ENCODE results near the gene VPS13C. TPM values are rescaled to one million over a fixed set of nuclear protein-coding genes. Genes with fewer than 3 reads are reported as not detected.

The VPS13C gene
- total RNA-seq, 1 donor from 2014 or later = 50.9 TPM

DNA sequence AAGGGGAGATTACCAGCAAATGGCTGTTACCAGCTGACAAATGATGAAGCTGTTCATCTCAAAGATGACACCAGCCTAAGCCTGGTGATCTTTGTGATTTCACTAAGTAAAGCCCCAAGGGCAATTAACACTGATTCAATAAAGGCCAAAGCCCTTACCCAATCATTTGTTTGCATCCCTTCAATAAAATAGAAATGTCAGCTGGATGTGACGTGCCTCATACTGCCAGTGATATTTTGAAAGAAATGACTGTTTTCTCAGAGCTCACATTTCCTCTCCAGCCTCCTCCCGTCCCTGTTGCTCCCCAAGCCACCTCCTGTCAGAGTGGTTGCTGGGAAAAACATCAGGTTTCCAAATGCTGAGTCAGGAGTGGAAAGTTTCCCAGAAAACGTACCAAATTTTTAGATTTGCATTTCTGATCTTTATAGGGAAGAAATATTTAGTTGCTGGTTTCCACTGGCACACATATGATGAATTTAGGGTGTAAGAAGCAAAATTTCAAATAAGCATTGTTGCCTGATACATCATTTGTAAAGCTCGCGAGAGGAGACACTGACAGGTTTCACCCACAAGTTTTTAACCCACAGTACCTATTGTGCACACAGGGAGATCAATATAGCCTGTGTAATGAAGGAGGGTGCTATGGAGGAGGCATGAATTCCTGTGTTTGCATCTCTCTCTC lies 27.6 kb upstream of the VPS13C start:
- H3K27ac Mint-ChIP-seq (ENCODE audit: unreplicated experiment) = no peak overlapping the region
- H3K36me3 Mint-ChIP-seq (ENCODE audit: low read depth, unreplicated experiment) = peaks cover 4% of the 10 kb centered on the region
- no peaks in the 10 kb centered on the region for H3K9me3 Mint-ChIP-seq (ENCODE audit: unreplicated experiment)
- peaks cover 13% of the 10 kb centered on the region for H3K4me1 Mint-ChIP-seq (ENCODE audit: unreplicated experiment)
- no peak overlapping the region for H3K4me3 Mint-ChIP-seq (ENCODE audit: unreplicated experiment)
- DNase-seq (ENCODE audit: low spot score) = no peak
- peaks cover 1% of the 10 kb centered on the region for H3K27me3 Mint-ChIP-seq (ENCODE audit: unreplicated experiment)
- TF ChIP-seq, protein P1, sequence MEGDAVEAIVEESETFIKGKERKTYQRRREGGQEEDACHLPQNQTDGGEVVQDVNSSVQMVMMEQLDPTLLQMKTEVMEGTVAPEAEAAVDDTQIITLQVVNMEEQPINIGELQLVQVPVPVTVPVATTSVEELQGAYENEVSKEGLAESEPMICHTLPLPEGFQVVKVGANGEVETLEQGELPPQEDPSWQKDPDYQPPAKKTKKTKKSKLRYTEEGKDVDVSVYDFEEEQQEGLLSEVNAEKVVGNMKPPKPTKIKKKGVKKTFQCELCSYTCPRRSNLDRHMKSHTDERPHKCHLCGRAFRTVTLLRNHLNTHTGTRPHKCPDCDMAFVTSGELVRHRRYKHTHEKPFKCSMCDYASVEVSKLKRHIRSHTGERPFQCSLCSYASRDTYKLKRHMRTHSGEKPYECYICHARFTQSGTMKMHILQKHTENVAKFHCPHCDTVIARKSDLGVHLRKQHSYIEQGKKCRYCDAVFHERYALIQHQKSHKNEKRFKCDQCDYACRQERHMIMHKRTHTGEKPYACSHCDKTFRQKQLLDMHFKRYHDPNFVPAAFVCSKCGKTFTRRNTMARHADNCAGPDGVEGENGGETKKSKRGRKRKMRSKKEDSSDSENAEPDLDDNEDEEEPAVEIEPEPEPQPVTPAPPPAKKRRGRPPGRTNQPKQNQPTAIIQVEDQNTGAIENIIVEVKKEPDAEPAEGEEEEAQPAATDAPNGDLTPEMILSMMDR (IDR thresholded peaks at IDR 0.05; ENCODE audit: unreplicated experiment) = no peak

DNA sequence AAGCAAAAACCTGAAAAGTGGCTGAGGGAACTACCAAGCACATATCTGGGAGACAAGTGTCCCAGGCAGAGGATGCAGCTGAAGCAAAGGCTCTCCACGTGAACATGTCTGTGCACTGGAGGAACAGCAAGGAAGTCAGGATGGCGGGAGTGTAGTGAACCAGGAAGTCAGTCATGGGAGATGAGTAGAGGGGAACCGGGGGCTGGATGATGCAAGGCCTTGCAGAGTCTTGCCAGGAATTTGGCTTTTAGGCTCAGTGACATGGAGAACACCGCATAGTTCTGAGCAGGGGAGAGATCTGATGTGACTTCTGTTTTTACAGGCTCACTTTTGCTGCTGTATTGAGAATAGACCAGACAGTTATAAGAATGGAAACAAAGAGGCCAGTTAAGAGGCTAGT lies 25.5 kb upstream of the VPS13C start:
- Mint-ChIP-seq H3K4me1 (ENCODE audit: unreplicated experiment) (peaks cover 13% of the 10 kb centered on the region), H3K36me3 (ENCODE audit: low read depth, unreplicated experiment) (peaks cover 4% of the 10 kb centered on the region), H3K27ac (ENCODE audit: unreplicated experiment) (no peak overlapping the region), H3K4me3 (ENCODE audit: unreplicated experiment) (no peak overlapping the region), H3K9me3 (ENCODE audit: unreplicated experiment) (no peaks in the 10 kb centered on the region), H3K27me3 (ENCODE audit: unreplicated experiment) (peaks cover 1% of the 10 kb centered on the region)
- DNase-seq (ENCODE audit: low spot score) = no peak
- TF ChIP-seq, protein P1 (IDR thresholded peaks at IDR 0.05; ENCODE audit: unreplicated experiment) = no peak

DNA sequence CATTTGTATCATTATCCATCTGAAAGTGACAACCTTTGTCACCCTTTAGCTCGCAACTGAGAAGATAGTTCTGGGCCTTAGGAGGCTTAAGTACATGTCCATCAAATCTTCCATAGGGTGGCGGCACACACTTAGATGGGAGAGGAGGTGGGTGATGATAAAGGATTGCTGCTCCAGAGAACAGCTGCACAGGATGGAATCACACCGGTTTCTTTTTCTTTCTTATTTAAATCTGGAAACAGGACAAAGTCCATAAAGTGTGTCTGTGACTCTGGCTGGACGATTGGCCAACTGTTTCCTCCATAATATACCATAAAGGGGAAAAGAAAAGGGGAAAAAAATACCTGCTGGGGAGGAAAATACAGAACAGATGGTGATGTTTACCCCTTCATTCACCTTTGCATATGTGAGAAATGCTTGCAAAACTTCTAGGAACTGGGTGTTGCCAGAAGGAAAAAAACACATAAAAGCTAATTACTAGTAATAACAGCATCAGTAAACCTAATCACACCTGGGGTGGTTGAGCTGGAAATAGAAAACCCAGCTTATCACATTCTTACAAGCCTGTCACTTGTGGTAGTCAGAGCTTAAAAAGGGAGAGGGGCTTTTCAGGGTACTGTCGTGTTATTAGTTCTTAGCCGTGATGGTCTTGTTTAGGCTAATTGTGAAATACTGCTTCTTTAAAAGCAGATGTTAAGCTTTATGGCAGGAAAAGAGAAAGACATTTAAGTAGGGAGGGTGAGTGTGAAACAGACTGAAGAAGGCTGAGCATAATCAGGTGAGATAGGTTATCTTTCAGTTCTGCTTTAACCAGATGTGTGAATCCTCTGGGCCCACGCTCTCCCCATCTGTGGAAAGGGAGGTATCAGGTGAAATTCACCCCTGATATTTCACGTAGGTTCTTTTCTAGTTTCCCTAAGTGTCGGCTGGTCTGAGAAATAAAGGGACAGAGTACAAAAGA lies 23.2 kb upstream of the VPS13C start:
- peaks cover 11% of the 10 kb centered on the region for H3K4me1 Mint-ChIP-seq (ENCODE audit: unreplicated experiment)
- no peaks in the 10 kb centered on the region for H3K27me3 Mint-ChIP-seq (ENCODE audit: unreplicated experiment)
- DNase-seq (ENCODE audit: low spot score) = no peak
- H3K36me3 Mint-ChIP-seq (ENCODE audit: low read depth, unreplicated experiment) = peaks cover 4% of the 10 kb centered on the region
- TF ChIP-seq, protein P1 (IDR thresholded peaks at IDR 0.05; ENCODE audit: unreplicated experiment) = no peak
- no peaks in the 10 kb centered on the region for H3K9me3 Mint-ChIP-seq (ENCODE audit: unreplicated experiment)
- no peak overlapping the region for H3K27ac Mint-ChIP-seq (ENCODE audit: unreplicated experiment)
- no peak overlapping the region for H3K4me3 Mint-ChIP-seq (ENCODE audit: unreplicated experiment)

DNA sequence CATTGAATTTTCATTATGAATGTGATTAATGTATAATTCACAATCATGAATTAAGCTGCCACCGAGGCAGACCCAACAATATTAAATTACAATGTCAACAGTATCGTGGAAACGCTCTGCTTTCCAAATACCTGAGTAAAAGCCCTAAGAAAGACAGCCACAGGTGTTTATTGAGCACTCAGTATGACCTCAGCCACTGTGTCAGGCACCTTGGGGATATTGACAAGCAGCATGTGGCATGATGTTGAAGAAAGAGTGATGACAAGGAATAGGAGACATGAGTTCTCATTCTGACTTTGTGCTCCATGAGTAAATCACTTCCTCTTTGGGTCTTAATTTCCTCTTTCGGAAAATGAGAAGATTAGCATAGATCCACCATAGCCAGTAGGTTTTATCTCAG lies 19.3 kb upstream of the VPS13C start:
- H3K4me3 Mint-ChIP-seq (ENCODE audit: unreplicated experiment) = no peak overlapping the region
- TF ChIP-seq, protein P1 (IDR thresholded peaks at IDR 0.05; ENCODE audit: unreplicated experiment) = no peak
- H3K27me3 Mint-ChIP-seq (ENCODE audit: unreplicated experiment) = no peaks in the 10 kb centered on the region
- H3K4me1 Mint-ChIP-seq (ENCODE audit: unreplicated experiment) = no peaks in the 10 kb centered on the region
- no peaks in the 10 kb centered on the region for H3K9me3 Mint-ChIP-seq (ENCODE audit: unreplicated experiment)
- peaks cover 4% of the 10 kb centered on the region for H3K36me3 Mint-ChIP-seq (ENCODE audit: low read depth, unreplicated experiment)
- H3K27ac Mint-ChIP-seq (ENCODE audit: unreplicated experiment) = no peak overlapping the region
- no peak for DNase-seq (ENCODE audit: low spot score)
